HG03025 (cell line): ENCODE data around the gene ASCC1.
"Not testable (repeated sequence)": the region's sequence is repeated elsewhere in the genome, so short reads cannot be mapped to it uniquely, and the experiment has no call there.

Experiments
- ATAC-seq: cut with Tn5 transposase; IDR thresholded peaks from one replicate; pipeline ENCODE4 v1.9.1; 2021; ENCODE audit warnings: mild to moderate bottlenecking, moderate library complexity; ENCODE audit not compliant: unreplicated experiment, low FRiP score

The ASCC1 gene

DNA sequence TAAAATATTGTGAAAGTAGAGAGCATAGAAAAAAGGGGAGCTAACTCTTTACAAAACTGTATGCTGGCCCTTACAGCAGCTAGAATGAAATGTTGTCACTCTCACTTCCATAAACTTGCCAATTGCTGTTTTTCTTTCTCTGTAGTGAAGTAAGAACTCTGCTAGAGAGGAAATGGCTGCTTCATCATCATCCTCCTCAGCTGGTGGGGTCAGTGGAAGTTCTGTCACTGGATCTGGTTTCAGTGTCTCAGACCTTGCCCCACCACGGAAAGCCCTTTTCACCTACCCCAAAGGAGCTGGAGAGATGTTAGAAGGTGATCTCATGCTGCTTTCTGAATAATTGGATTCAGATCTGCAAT is 7.6 kb upstream of the ASCC1 start:
- ATAC-seq = no peak

DNA sequence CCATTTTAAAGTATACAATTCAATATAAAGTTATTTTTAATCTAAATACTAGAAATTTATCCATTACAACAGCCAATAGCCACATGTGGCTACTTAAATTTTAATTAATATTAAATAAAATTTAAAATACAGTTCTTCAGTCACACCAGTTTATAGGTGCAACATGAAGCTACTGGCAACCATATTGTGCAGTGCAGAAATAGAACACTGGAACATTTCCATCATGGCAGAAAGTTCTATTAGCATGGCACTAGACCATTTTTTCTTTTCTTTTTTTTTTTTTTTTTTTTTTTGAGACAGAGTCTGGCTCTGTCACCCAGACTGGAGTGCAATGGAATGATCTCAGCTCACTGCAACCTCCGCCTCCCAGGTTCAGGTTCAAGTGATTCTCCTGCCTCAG is 5.2 kb upstream of the ASCC1 start:
- no peak for ATAC-seq

DNA sequence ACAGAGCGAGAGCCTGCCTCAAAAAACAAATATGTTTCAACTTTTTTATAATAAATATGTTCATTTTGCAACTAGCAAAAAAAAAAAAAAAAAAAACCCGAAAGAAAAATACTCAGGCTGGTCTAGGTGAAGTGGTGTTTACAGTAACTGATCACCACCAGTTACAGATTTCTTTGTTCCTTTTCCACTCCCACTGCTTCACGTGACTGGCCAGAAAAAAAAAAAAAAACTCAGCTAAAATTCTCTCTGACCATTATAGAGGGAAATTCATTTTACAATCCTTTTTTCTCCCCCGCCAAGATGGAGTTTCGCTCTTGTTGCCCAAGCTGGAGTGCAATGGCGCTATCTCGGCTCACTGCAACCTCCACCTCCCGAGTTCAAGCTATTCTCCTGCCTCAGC is 4.6 kb upstream of the ASCC1 start:
- no peak for ATAC-seq

DNA sequence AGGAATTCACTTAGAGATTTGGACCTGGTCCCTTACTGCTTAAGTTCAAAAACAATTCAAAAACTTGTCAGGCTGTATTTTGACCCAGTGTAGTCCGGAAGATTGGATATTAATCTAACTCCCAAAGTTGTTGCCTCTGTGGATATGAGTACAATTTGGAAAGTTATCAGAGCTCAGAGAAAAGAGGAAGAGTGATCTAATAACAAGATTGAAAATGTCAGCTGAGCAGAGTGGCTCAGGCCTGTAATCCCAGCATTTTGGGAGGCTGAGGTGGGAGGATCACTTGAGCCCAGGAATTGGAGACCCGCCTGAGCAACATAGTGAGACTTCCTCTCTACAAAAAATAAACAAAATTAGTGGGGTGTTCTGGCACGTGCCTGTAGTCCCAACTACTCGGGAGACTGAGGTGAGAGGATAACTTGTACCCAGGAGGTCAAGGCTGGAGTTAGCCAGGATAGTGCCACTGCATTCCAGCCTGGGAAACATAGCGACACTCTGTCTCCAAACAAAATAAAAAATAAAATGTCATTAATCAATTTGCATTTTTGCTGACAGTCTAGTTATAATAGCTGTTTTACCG is 3.2 kb upstream of the ASCC1 start:
- no peak for ATAC-seq

DNA sequence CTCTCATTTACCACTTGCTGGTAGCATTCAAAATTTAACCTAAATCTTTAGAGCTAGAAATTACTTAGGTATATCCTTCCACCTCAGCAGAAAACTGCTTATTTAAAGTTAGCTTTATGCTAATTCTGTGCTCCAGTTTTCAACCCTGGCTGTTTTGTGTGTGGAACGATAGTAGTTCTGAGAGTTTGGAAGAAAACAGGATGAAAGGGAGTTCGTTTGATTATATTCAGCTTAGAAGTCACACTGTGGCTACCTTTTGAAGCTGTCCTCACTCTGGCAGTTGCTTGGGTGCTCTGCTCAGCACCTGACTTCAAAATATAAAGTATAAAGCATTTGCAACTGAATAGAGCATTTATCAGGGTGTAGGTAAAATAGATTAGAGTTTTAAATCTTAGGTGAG is 2.6 kb upstream of the ASCC1 start:
- ATAC-seq = no peak

DNA sequence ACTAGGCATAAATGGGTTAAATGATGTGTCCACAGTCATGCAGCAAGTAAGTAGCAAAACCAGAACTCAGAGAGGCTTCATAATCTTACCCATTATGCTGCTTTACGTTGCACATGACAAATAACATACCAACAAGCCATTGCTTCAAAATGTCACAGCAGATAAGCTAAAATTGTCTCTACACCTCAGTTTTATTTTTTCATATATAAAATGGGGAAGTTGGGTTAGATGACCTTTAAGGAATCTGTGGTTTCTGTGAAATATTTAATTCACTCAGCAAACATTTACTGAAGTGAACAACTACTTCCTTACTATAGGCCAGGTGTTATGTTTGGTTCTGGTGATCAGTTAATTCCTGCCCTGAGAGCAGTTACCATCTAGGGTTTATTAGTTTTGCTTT is 2.2 kb upstream of the ASCC1 start:
- ATAC-seq = no peak

DNA sequence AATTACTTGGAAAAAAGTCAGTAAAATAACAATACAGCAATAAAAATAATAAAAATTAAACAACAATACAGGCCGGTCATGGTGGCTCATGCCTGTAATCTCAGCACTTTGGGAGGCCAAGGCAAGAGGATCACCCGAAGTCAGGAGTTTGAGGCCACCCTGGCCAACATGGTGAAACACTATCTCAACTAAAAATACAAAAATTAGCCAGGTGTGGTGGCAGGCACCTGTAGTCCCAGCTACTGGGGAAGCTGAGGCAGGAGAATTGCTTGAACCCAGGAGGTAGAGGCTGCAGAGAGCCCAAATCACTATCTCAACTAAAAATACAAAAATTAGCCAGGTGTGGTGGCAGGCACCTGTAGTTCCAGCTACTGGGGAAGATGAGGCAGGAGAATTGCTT is 4.2 kb downstream of the ASCC1 start:
- not testable (repeated sequence) for ATAC-seq

DNA sequence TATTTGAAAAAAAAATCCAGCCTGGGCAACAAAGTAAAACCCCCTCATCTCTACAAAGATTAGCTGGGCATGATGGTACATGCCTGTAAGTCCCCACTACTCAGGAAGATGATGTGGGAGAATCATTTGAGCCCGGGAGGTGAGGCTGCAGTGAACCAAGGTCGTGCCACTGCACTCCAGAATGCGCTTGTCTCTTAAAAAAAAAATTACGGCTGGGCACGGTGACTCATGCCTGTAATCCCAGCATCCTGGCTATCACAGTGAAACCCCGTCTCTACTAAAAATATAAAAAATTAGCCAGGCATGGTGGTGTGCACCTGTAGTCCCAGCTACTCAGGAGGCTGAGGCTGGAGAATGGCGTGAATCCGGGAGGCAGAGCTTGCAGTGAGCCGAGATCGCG is 4.7 kb downstream of the ASCC1 start:
- ATAC-seq = not testable (repeated sequence)

DNA sequence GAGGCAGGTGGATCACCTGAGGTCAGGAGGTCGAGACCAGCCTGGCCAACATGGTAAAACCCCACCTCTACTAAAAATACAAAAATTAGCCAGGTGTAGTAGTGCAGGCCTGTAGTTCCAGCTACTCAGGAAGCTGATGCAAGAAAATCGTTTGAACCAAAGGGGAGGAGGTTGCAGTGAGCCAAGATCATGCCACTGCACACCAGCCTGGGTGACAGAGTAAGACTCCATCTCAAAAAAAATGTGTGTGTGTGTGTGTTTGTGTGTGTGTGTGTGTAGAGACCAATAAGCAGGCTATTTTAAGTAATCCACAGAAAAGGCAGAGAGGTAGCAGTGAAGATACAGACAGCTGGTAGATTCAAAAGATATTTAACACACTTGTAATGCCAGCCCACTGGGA is 7.5 kb downstream of the ASCC1 start:
- ATAC-seq = not testable (repeated sequence)

DNA sequence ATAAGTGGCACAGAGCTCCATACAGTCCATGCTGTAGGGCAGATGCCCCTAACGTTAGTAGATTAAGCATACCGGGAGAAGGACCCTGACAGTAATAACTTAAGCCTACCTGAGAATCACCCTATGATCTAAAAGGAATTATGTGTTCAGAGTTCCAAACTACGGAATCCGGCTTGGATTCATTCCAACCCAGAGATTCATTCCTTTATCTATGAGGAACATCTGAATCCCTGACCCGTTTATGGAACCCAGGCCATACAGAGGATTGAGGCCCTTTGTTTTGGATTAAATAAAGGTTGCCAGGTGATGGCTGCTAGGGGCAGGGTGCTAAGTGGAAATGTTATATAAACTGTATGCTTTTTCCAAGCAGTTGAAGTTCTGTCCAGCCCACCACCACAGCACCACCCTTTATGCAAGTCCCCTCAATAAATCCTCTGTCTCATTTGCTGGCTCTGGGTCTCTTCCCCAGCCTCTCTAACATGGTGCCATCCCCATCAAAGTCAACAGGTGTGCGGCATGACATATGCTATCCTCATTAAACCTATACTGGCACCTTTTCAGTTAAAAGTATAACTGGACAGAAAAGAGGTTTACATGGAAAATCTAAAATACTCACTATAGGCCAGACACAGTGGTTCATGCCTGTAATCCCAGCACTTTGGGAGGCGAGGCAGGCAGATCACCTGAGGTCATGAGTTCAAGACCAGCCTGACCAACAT is 9.4 kb downstream of the ASCC1 start:
- ATAC-seq = no peak

DNA sequence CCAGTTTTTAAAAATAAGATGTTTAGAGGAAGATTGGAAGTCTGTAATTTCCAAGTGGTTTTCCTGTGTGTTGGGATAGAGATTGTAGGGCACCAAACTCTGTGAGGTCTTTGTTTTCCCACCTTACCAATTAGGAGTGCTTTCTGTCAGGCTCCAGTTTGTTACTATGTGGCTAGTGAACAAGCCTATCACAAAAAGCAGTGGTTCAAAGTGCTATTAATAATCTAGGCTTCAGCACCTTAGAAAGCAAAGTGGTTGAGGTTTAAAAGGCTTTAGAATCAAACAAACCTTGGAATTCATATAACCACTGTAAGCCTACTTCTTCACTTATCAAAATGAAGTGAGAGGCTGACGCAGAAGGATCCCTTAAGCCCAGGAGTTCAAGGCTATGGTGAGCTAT is 11.4 kb downstream of the ASCC1 start:
- no peak for ATAC-seq

DNA sequence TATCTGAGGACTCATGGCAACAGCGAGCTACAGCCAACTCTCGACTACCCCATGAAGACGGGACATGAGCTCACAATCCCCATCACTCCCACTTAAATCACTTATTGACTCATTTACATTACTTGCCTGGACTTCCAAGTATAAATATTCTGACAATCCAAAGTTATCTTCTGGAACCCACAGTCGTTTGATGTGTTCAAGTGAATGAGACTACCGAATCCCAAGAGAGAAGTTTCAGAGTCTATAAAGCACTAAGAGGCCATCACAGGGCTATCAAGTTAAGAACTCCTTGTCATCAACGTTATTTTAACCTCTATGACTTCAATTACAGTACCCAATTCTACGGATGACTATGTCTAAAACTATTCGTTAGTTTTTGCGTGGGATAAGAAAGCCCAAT is 11.8 kb downstream of the ASCC1 start:
- no peak for ATAC-seq

DNA sequence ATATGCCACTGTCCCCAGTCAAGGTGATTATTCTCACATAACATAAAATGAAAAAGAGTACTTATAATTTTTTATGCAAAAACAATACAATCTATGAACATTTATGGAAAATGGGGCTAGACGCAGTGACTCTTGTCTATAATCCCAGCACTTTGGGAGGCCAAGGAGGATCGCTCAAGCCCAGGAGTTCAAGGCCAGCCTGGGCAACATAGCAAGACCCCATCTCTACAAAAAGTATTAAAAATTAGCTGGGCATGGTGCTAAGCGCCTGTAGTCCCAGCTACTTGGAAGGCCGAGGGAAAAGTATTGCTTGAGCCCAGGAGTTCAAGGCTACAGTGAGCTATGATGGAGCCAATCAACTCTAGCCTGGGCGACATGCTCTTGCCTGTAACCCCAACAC is 14.8 kb downstream of the ASCC1 start:
- ATAC-seq = no peak

DNA sequence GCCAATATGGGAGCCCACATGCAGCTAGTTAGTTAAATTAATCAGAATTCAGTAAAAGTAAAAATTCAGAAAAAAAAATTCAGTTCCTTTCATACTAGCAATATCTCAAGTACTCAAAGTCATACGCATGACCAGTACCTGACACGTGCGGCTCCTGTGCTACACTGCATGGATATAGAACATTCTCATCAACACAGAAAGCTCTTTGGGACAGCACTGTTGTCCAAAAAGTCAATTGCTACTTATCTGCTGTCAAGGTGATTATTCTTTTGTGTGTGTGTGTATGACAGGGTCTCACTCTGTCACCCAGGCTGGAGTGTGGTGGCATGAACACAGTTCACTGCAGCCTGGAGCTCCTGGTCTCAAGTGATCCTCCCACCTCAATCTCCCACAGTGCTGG is 15.2 kb downstream of the ASCC1 start:
- ATAC-seq = no peak

DNA sequence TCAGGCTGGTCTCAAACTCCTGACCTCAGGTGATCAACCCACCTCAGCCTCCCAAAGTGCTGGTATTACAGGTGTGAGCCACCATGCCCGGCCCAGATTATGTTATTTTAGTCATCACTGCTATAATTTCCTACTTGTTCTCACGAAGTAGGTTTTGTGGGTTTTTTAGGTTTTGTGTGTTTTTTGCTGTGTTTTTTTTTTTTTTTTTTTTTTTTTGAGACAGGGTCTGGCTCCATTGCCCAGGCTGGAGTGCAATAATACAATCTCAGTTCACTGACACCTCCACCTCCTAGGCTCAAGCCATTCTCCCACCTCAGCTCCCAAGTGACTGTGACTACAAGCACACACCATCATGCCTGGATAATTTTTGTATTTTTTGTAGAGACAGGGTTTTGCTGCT is 21.1 kb downstream of the ASCC1 start:
- ATAC-seq = no peak

DNA sequence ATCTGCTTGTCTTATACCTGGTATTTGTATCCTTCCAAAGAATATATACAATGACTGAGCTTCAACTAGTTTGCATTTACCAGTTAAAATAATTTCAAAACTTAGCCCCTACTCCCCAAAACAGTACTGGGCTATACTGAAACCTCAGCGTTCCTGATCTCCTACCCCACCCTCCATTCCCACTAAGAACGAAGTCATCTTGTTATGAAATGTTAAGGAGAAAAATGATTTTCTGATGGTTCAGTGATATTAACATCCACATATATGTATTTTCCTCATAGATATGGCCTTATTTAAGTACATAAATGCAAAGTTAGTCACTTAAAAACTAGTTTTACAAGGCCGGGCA is 29.1 kb downstream of the ASCC1 start:
- ATAC-seq = no peak

DNA sequence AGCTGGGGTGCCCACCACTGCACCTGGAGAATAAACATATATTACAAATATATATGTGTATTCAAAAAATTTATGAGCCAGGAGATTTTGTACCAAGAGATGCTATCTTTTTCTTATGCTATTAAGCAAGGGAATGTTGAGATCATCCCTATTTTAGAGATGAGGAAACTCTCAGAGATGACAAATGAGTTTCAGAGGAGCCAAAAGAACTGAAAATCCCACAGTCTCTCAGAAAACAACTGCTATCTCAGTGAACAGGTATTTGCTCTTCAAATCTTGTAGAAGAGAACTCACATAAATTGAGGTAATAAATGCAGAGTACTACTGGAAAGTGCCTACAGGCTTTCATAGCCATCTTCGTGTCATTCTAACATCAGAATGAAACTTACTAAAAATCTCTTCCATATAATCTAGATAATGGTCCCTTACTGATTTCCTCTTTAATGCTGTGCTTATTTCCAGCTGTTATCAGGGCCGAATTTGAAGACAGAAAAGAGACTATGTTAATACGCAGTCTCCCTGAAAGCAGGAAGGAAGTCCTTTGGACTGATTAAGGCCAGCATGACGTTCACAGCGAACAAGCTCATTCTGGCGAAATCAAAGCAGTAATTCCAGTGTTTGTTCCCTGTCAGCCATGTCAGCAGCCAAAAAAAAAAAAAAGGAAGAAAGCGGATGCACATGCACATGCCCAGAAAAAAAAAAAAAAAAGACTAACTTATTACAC is 29.7 kb downstream of the ASCC1 start:
- ATAC-seq = no peak

DNA sequence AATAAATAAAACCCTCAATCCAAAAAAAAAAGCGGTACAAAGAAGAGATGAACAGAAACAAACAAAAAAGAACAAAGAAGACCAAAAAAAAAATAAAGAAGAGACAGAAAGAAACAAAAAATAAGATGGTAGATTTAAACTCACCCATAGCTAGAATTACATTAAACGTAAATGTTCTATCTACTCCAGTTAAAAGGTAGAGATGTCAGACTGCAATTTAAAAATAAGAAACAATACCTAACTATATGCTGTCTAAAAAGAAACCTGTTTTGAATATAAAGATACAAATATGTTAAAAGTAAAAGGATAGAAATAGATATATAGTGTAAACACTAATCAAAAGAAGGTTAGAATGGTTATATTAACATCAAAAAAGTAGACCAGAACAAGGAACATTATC is 31.9 kb downstream of the ASCC1 start:
- ATAC-seq = no peak

DNA sequence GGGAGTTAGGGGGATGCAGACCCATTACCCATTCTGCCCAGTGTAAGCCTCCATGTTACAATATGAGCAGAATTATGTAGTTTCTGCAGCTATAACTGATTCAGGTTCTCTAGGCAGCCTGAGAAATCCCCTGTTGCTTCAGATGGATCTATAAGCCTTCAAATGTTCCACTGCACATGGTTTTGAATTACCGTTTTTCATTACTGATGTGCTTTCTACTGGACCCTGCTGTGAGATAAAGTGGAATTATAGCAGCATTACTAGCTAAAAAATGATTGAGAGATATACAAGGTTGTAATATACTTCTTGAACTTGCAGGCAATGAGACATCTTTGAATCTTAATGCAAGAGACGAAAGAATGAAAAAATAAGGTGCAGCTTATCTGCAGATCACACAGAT is 38.6 kb downstream of the ASCC1 start:
- ATAC-seq = no peak

DNA sequence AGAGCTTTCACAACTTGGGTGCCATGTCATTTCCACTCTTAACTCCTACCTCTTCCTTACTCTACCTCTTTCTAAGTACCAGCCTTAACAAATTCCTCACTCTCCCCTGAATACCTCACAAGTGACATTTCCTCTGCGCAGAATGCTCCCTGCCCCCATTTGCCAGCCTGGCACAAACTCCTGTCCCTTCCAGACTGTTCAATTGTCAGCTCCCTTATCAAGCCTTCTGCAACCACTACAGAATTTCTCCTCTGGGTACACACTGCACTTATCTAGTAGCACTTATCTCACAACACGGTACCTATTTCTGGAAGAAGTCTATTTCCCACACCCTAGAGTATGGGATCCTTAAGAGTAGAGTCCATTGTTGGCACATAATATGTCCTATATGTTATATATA is 39.4 kb downstream of the ASCC1 start:
- ATAC-seq = no peak

DNA sequence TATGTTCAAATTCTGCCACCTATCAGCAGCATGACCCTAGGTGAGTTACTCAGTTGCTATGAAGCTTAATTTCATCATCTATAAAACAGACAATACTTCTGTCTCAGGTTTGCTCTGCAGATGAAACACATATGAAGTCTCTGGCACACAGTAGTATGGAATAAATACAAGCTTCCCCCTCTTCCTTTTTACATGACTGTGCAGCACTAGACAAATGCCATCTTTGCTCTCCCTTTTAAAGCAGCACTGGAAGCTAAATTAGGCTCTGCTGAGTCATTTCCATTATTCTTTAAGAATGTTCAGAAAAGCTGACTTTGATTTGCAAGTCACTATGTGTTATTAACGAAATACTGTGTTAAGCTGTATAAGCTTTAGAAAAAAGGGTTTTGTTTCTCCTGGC is 40.9 kb downstream of the ASCC1 start:
- no peak for ATAC-seq

DNA sequence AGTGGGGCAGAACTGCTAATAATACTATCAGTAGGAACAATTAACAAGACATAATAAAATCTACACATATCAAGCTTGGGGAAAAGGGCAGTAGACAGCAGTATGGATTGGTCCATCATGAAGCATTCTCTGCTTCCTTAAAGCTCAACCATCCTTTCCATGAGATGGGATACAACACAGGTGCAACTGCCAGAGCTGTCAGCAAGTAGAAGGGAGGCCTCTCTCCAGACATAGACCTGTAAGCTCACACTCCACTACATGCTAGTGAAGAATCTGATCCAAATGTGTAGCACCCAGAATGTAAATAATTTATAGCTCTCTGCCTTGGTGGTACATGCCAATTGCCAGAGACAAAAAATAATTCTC is 41.8 kb downstream of the ASCC1 start:
- ATAC-seq = no peak
